Prostate gland (tissue), 2 donors: Measurements from ENCODE around the gene FCHO2. TPM values are rescaled to one million over a fixed set of nuclear protein-coding genes. Genes with fewer than 3 reads are reported as not detected.

Experiments
- DNase-seq: peaks from one replicate; pipeline ENCODE4 v3.0.0-alpha.2; 2019; ENCODE audit warnings: low spot score
- H3K27ac ChIP-seq, 2 donors: fragments of 200-600 bp; sonication (generic); 2 replicates each; pipeline ENCODE4 v1.5.1; 2017 to 2019
- H3K27me3 ChIP-seq: fragments of 200-600 bp; sonication (generic); replicated peaks from 2 replicates; pipeline ENCODE4 v1.5.1; 2019; ENCODE audit not compliant: insufficient read depth
- H3K36me3 ChIP-seq, 2 donors: fragments of 200-600 bp; sonication (generic); 1 replicate in 1 of 2; 2 replicates in 1 of 2; pipeline versions ENCODE4 v1.5.1 to v1.8.1; 2017 to 2019
- H3K4me1 ChIP-seq: fragments of 200-600 bp; sonication (generic); replicated peaks from 2 replicates; pipeline ENCODE4 v1.5.1; 2019
- H3K4me3 ChIP-seq, 2 donors: fragments of 200-600 bp; sonication (generic); 2 replicates each; pipeline ENCODE4 v1.5.1; 2017 to 2019
- H3K9me3 ChIP-seq: fragments of 200-600 bp; sonication (generic); 2 replicates; pipeline ENCODE4 v1.5.1; 2017
- POLR2A ChIP-seq: fragments of 450-650 bp; IDR thresholded peaks from one replicate; pipeline ENCODE4 v1.6.1; 2016; ENCODE audit warnings: antibody characterized with exemption, mild to moderate bottlenecking
- POLR2AphosphoS5 ChIP-seq: sonication (generic); formaldehyde crosslinking; IDR thresholded peaks from one replicate; pipeline ENCODE4 v1.6.1; 2017; ENCODE audit warnings: antibody characterized with exemption
- WGBS: methylation state at CpG from one replicate; pipeline ENCODE4 v1.1.5; 2018; 5-methylcytosine and 5-hydroxymethylcytosine counted together
- intact Hi-C: fragments of 100-400 bp; cut with DNase I; formaldehyde crosslinking; loops from one replicate; pipeline ENCODE4 v1.14.2; 2022
- total RNA-seq, 2 donors: library from RNA; depleted of rRNA; stranded (reverse); fragments of >200 nt; gene quantifications; one replicate each; pipeline ENCODE4 v1.1.0, GENCODE V29; 2016
- TF ChIP-seq, protein P1 (sequence below), 4 experiments: fragments of 200-600 bp in 2 of 4; fragments of 450-650 bp in 2 of 4; sonication (generic) in 2 of 4; IDR thresholded peaks; 1 replicate in 3 of 4; 2 replicates in 1 of 4; pipeline ENCODE4 v1.5.1; 2016 to 2019; ENCODE audit warnings: antibody characterized with exemption in 4 of 4, mild to moderate bottlenecking in 2 of 4, moderate library complexity in 2 of 4

The FCHO2 gene
- total RNA-seq, 2 donors from 2014 or later: 18.8 to 24.6 TPM

DNA sequence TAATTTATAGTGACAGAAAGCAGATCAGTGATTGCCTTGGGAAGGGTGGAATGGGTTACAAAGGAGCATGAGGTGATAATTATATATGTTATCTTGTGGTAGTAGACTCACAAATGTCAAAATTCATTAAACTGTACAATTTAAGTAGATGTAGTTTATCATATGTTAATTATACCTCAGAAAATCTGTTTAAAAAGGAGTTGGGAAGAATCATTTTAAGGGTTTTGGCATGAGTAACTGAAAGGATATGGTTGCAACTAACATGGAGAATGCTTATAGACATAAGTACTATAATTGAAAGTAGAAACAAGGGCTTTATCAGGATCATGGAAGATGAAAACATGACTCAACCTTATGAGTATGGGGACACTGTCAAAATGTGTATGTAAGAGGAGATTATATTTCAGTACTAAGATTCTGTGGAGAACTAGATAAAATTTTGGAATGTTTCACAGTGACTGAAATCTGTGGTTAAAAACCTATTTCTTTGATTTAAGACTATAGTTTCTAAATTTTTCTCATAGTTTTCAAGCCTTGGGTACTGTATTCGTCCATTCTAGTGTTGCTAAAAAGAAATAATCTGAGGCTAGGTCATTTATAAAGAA is 73.3 kb downstream of the FCHO2 start:
- intact Hi-C loops: no loop called here
- H3K36me3 ChIP-seq: no peaks in the 10 kb centered on the region
- no peak overlapping the region for H3K27ac ChIP-seq
- WGBS: 89% methylated on average over 1 of the region's 1 CpG
- no peak overlapping the region for H3K4me3 ChIP-seq
- H3K9me3 ChIP-seq: no peaks in the 10 kb centered on the region
- no peak for TF ChIP-seq POLR2A
- TF ChIP-seq, protein P1, sequence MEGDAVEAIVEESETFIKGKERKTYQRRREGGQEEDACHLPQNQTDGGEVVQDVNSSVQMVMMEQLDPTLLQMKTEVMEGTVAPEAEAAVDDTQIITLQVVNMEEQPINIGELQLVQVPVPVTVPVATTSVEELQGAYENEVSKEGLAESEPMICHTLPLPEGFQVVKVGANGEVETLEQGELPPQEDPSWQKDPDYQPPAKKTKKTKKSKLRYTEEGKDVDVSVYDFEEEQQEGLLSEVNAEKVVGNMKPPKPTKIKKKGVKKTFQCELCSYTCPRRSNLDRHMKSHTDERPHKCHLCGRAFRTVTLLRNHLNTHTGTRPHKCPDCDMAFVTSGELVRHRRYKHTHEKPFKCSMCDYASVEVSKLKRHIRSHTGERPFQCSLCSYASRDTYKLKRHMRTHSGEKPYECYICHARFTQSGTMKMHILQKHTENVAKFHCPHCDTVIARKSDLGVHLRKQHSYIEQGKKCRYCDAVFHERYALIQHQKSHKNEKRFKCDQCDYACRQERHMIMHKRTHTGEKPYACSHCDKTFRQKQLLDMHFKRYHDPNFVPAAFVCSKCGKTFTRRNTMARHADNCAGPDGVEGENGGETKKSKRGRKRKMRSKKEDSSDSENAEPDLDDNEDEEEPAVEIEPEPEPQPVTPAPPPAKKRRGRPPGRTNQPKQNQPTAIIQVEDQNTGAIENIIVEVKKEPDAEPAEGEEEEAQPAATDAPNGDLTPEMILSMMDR (IDR thresholded peaks at IDR 0.05): no peak
- TF ChIP-seq POLR2AphosphoS5: no peak
- H3K27me3 ChIP-seq: no peaks in the 10 kb centered on the region
- no peaks in the 10 kb centered on the region for H3K4me1 ChIP-seq
- no peak for DNase-seq

DNA sequence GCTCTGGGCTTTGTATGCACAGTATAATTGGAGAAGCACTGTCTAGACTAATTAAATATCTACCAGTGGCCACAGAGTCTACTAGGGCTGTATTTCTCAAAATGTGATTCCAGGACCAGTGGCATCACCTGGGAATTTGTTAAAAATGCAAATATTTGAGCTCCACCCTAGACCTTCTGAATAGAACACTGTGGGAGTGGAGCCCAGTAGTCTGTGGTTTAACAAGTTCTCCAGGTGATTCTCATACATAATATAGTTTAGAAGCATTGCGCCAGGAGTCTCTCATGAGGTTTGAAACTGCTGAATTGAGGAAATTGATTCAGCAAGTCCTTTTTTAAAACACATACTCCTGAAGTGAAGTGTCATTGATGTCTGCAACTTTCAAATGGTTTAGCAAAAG is 74.7 kb downstream of the FCHO2 start:
- H3K27ac ChIP-seq: no peak overlapping the region
- H3K27me3 ChIP-seq: no peaks in the 10 kb centered on the region
- H3K4me3 ChIP-seq: no peak overlapping the region
- peak; percentile 17 for DNase-seq
- WGBS: 43% methylated on average over 1 of the region's 1 CpG
- no peak for TF ChIP-seq POLR2A
- TF ChIP-seq, protein P1 (IDR thresholded peaks at IDR 0.05): no peak
- no peak for TF ChIP-seq POLR2AphosphoS5
- H3K9me3 ChIP-seq: no peaks in the 10 kb centered on the region
- no peaks in the 10 kb centered on the region for H3K36me3 ChIP-seq
- intact Hi-C loops: no loop called here
- H3K4me1 ChIP-seq: no peaks in the 10 kb centered on the region

DNA sequence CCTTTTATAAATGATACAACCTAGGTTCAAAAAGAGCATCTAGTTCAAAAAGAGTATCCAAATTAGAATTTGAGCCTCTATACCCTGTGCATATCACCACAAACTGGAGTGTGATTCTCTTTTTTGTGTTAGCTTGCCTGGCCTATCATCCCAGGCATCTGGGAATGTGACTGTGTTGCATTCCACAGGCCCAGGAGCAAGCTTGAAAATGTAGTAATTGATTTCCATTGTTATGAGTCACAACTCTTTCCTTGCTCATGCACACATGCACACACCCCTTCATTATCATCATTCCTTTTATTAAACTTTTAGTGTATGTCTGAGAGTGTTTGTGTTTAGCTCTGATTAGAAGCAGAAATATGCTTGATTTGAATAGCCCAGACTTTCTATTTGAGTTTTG is 75.2 kb downstream of the FCHO2 start:
- Histone ChIP-seq H3K27me3 (no peaks in the 10 kb centered on the region), H3K9me3 (no peaks in the 10 kb centered on the region), H3K4me1 (no peaks in the 10 kb centered on the region), H3K27ac (no peak overlapping the region), H3K36me3 (no peaks in the 10 kb centered on the region), H3K4me3 (no peak overlapping the region)
- no peak for DNase-seq
- intact Hi-C loops: no loop called here
- TF ChIP-seq, protein P1 (IDR thresholded peaks at IDR 0.05): no peak
- no peak for TF ChIP-seq POLR2AphosphoS5
- TF ChIP-seq POLR2A: no peak

DNA sequence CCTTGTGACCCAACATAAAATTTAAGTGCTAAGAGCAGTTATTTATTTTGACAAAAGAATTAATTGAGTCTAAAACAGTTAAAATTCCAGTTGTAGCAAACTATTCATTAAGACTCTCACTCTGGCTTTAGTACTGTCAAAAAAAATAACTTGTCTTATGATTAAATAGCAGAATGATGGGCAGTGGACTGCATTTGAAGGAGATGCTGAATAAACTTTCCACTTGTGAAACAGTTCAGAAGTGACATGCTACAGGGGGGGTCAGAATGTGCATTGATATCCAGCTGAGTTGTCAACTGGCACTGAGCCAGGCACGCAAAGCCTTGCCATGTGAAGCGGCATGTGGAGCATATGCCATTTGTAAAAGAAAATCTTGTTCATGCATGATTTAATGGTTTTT is 76.0 kb downstream of the FCHO2 start:
- H3K27me3 ChIP-seq: no peaks in the 10 kb centered on the region
- no peaks in the 10 kb centered on the region for H3K4me1 ChIP-seq
- 54% methylated on average over 2 of the region's 2 CpGs for WGBS
- H3K9me3 ChIP-seq: no peaks in the 10 kb centered on the region
- no peak for DNase-seq
- H3K36me3 ChIP-seq: no peaks in the 10 kb centered on the region
- H3K4me3 ChIP-seq: no peak overlapping the region
- TF ChIP-seq POLR2AphosphoS5 (no peak), POLR2A (no peak)
- TF ChIP-seq, protein P1 (IDR thresholded peaks at IDR 0.05): no peak
- H3K27ac ChIP-seq: no peak overlapping the region
- intact Hi-C loops: no loop called here

DNA sequence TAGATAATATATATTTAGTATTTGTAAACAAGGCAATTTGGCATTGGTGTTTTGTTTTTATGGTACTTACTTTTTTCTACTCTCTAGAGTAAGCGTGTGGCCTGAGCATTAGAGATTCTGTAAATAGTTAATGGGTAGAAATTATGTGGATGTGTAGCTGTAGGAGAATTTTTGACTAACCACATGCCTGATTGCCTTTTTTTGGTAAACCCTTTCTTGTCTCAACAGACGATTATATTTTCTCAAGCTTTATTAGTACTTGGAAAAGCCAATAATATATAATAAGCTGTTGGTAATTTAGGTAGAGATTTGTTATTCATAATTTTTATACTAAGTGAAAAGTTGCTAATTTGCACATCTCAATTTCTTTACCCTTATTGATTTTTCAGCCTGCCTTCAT is 76.8 kb downstream of the FCHO2 start:
- Histone ChIP-seq H3K4me3 (no peak overlapping the region), H3K27ac (no peak overlapping the region), H3K27me3 (no peaks in the 10 kb centered on the region), H3K36me3 (no peaks in the 10 kb centered on the region), H3K9me3 (no peaks in the 10 kb centered on the region), H3K4me1 (no peaks in the 10 kb centered on the region)
- 92% methylated on average over 2 of the region's 2 CpGs for WGBS
- no peak for DNase-seq
- intact Hi-C loops: no loop called here
- TF ChIP-seq POLR2A: no peak
- TF ChIP-seq, protein P1 (IDR thresholded peaks at IDR 0.05): no peak
- TF ChIP-seq POLR2AphosphoS5: no peak
